Neural progenitor cell (in vitro differentiated cells): Measurements from ENCODE around the gene OPN5.

Experiments
- CTCF ChIP-seq: fragments of 200-600 bp; sonication (generic); IDR thresholded peaks from 2 replicates; pipeline ENCODE4 v1.5.1; 2017; ENCODE audit warnings: antibody characterized with exemption, mild to moderate bottlenecking
- EZH2 ChIP-seq: fragments of 200-600 bp; sonication (generic); IDR thresholded peaks from 2 replicates; pipeline ENCODE4 v1.6.1; 2017; ENCODE audit warnings: antibody characterized with exemption, mild to moderate bottlenecking, moderate library complexity
- EZH2phosphoT487 ChIP-seq: fragments of 200-600 bp; sonication (generic); IDR thresholded peaks from 2 replicates; pipeline ENCODE4 v1.6.1; 2017; ENCODE audit warnings: antibody characterized with exemption

DNA sequence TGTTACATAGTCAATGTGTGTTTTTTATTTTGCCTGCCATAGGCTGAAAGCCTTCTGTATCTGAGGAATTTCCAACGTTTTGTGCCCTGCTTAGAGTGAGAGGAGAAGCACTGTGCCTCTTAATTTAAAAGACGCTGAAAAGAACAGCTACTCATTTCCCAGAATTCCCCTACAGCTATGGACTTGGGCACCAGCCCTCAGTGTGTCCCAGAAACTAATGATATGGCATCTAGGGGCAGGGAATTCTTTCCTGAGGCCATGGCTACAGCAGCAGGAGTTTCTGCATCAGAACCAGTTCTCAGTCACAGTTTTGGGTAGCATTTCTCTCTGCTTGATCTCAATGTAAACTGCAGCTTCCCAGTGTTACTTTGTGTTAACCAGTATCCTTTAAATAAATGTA lies 20.2 kb downstream of the OPN5 start:
- TF ChIP-seq EZH2phosphoT487, result no peak
- no peak for TF ChIP-seq CTCF
- TF ChIP-seq EZH2, result no peak
